DND-41 (cell line): ENCODE data around the gene ACTN1.

Source experiments
- ATAC-seq: fragments of 200-7000 bp; cut with Tn5 transposase; 3 replicates; pipeline ENCODE4 v1.9.1; 2021; ENCODE audit warnings: low read depth; ENCODE audit not compliant: insufficient read depth
- DNase-seq: peaks from one replicate; pipeline ENCODE4 v3.0.0-alpha.2; 2020
- H2AFZ ChIP-seq: 2 replicates; pipeline ENCODE4 v1.6.0; 2012; ENCODE audit warnings: low read depth, low read length
- H3K27ac ChIP-seq: 2 replicates; pipeline ENCODE4 v1.5.1; 2012; ENCODE audit warnings: low read length, inconsistent platforms
- H3K27me3 ChIP-seq: fragments of 200-600 bp; sonication (generic); 2 replicates; pipeline ENCODE4 v1.6.0; 2012; ENCODE audit warnings: low read length, mild to moderate bottlenecking, inconsistent platforms; ENCODE audit not compliant: insufficient read depth, poor library complexity
- H3K36me3 ChIP-seq: 2 replicates; pipeline ENCODE4 v1.5.1; 2012; ENCODE audit warnings: low read length, inconsistent platforms; ENCODE audit not compliant: insufficient read depth
- H3K4me1 ChIP-seq: 2 replicates; pipeline ENCODE4 v1.5.1; 2012; ENCODE audit warnings: mild to moderate bottlenecking, low read length; ENCODE audit not compliant: insufficient read depth
- H3K4me2 ChIP-seq: 2 replicates; pipeline ENCODE4 v1.6.0; 2012; ENCODE audit warnings: mild to moderate bottlenecking, moderate library complexity, low read length, inconsistent platforms; ENCODE audit not compliant: insufficient read depth
- H3K4me3 ChIP-seq, 2 experiments: fragments of 200-600 bp in 1 of 2; shearing (Covaris generic) in 1 of 2; 2 replicates each; pipeline ENCODE4 v1.5.1; 2012 to 2016; ENCODE audit warnings: inconsistent platforms in 2 of 2, low read length in 2 of 2, mild to moderate bottlenecking in 2 of 2, low read depth in 1 of 2, moderate library complexity in 1 of 2
- H3K79me2 ChIP-seq: 2 replicates; pipeline ENCODE4 v1.6.0; 2012; ENCODE audit warnings: low read length, inconsistent platforms; ENCODE audit not compliant: insufficient read depth
- H3K9ac ChIP-seq: 2 replicates; pipeline ENCODE4 v1.6.0; 2012; ENCODE audit warnings: low read depth, mild to moderate bottlenecking, inconsistent platforms, low read length, moderate library complexity
- H3K9me3 ChIP-seq: 2 replicates; pipeline ENCODE4 v1.5.1; 2012; ENCODE audit warnings: low read length, moderate library complexity, mild to moderate bottlenecking, inconsistent platforms; ENCODE audit not compliant: insufficient read depth, severe bottlenecking
- H4K20me1 ChIP-seq: 2 replicates; pipeline ENCODE4 v1.6.0; 2012; ENCODE audit warnings: low read length; ENCODE audit not compliant: insufficient read depth
- CTCF ChIP-seq: IDR thresholded peaks from 2 replicates; pipeline ENCODE4 v1.5.1; 2012; ENCODE audit warnings: borderline replicate concordance, low read length, moderate library complexity, mild to moderate bottlenecking; ENCODE audit not compliant: poor library complexity, severe bottlenecking; ENCODE audit errors: extremely low read depth
- EZH2 ChIP-seq: IDR thresholded peaks from 3 replicates; pipeline ENCODE4 v1.6.1; 2012; ENCODE audit warnings: borderline replicate concordance, low read depth, mild to moderate bottlenecking, moderate library complexity, low read length, inconsistent platforms; ENCODE audit not compliant: severe bottlenecking

ACTN1 gene

GRCh38 chr14:68961361-68961760 is 17.7 kb downstream of the ACTN1 start:
- Histone ChIP-seq H3K9me3 (no peaks in the 10 kb centered on the region), H4K20me1 (peaks cover 76% of the 10 kb centered on the region), H3K4me3 (no peak overlapping the region), H3K36me3 (peaks cover 10% of the 10 kb centered on the region), H3K79me2 (peaks cover 94% of the 10 kb centered on the region), H3K4me1 (no peaks in the 10 kb centered on the region), H3K27me3 (no peaks in the 10 kb centered on the region), H2AFZ (no peak overlapping the region), H3K9ac (no peak overlapping the region), H3K4me2 (no peak overlapping the region), H3K27ac (no peak overlapping the region)
- ATAC-seq, result peak; percentile 40; the same call in 1 of the 3 replicates
- DNase-seq, result no peak
- no peak for TF ChIP-seq CTCF
- no peak for TF ChIP-seq EZH2

GRCh38 chr14:68960123-68960522 is 19.0 kb downstream of the ACTN1 start:
- Histone ChIP-seq H3K4me3 (no peak overlapping the region), H3K4me1 (no peaks in the 10 kb centered on the region), H3K27me3 (no peaks in the 10 kb centered on the region), H3K9me3 (no peaks in the 10 kb centered on the region), H4K20me1 (peaks cover 77% of the 10 kb centered on the region), H2AFZ (no peak overlapping the region), H3K9ac (no peak overlapping the region), H3K79me2 (peaks cover 95% of the 10 kb centered on the region), H3K27ac (no peak overlapping the region), H3K4me2 (no peak overlapping the region), H3K36me3 (peaks cover 10% of the 10 kb centered on the region)
- TF ChIP-seq CTCF (no peak), EZH2 (no peak)
- DNase-seq, result no peak
- ATAC-seq, result no peak

- Histone ChIP-seq H2AFZ (no peak overlapping the region), H3K27me3 (no peaks in the 10 kb centered on the region), H3K4me2 (no peak overlapping the region), H3K4me3 (no peak overlapping the region), H3K9ac (no peak overlapping the region), H3K27ac (no peak overlapping the region), H4K20me1 (peaks cover 75% of the 10 kb centered on the region), H3K79me2 (peaks cover 95% of the 10 kb centered on the region), H3K36me3 (peaks cover 10% of the 10 kb centered on the region), H3K4me1 (no peaks in the 10 kb centered on the region), H3K9me3 (no peaks in the 10 kb centered on the region)
- DNase-seq, result no peak
- ATAC-seq, result no peak
- no peak for TF ChIP-seq EZH2
- TF ChIP-seq CTCF, result no peak
These were observed 20.1 kb downstream of the ACTN1 start for GRCh38 chr14:68959035-68959434.

GRCh38 chr14:68958553-68958952 is 20.5 kb downstream of the ACTN1 start:
- Histone ChIP-seq H3K27me3 (no peaks in the 10 kb centered on the region), H3K27ac (no peak overlapping the region), H3K9me3 (no peaks in the 10 kb centered on the region), H3K79me2 (peaks cover 91% of the 10 kb centered on the region), H3K4me2 (no peak overlapping the region), H3K9ac (no peak overlapping the region), H3K4me1 (no peaks in the 10 kb centered on the region), H2AFZ (no peak overlapping the region), H3K36me3 (peaks cover 10% of the 10 kb centered on the region), H4K20me1 (peaks cover 72% of the 10 kb centered on the region), H3K4me3 (no peak overlapping the region)
- no peak for TF ChIP-seq CTCF
- no peak for TF ChIP-seq EZH2
- ATAC-seq (no peak), DNase-seq (no peak)
